Glutamatergic neuron (in vitro differentiated cells): ENCODE measurements around the gene PPIE. TPM values are rescaled to one million over a fixed set of nuclear protein-coding genes. Genes with fewer than 3 reads are reported as not detected.

Source experiments
- DNase-seq: peaks from one replicate; pipeline ENCODE4 v3.0.0; 2022
- H3K27ac Mint-ChIP-seq: one replicate; pipeline ENCODE4 v1.8.0; 2020; ENCODE audit warnings: mild to moderate bottlenecking, mixed read lengths, inconsistent platforms; ENCODE audit not compliant: unreplicated experiment
- H3K27me3 Mint-ChIP-seq: one replicate; pipeline ENCODE4 v1.8.0; 2020; ENCODE audit warnings: mild to moderate bottlenecking, moderate library complexity, mixed read lengths, inconsistent platforms; ENCODE audit not compliant: unreplicated experiment
- H3K36me3 Mint-ChIP-seq: one replicate; pipeline ENCODE4 v1.8.0; 2020; ENCODE audit warnings: mild to moderate bottlenecking, mixed read lengths, inconsistent platforms; ENCODE audit not compliant: unreplicated experiment
- H3K4me1 Mint-ChIP-seq: one replicate; pipeline ENCODE4 v1.8.0; 2020; ENCODE audit warnings: mild to moderate bottlenecking, low read depth, mixed read lengths, inconsistent platforms; ENCODE audit not compliant: unreplicated experiment
- H3K4me3 Mint-ChIP-seq: one replicate; pipeline ENCODE4 v1.8.0; 2020; ENCODE audit warnings: mild to moderate bottlenecking, mixed read lengths, inconsistent platforms; ENCODE audit not compliant: unreplicated experiment
- H3K9me3 Mint-ChIP-seq: one replicate; pipeline ENCODE4 v1.8.0; 2020; ENCODE audit warnings: mild to moderate bottlenecking, moderate library complexity, mixed read lengths, inconsistent platforms; ENCODE audit not compliant: unreplicated experiment
- CTCF ChIP-seq: fragments of 200-600 bp; sonication (generic); IDR thresholded peaks from one replicate; pipeline ENCODE4 v1.5.0; 2021; ENCODE audit not compliant: partially characterized antibody, unreplicated experiment
- total RNA-seq: library from RNA; stranded (reverse); fragmentation: NEBNext Ultra II Directional; extraction: Animal tissue kit (Norgen Biotek cat#: 25700); gene quantifications from one replicate; pipeline ENCODE4 v1.2.1, GENCODE V29; 2021; ENCODE audit not compliant: unreplicated experiment

PPIE gene
- total RNA-seq, 1 donor from 2014 or later: 28.8 TPM

DNA sequence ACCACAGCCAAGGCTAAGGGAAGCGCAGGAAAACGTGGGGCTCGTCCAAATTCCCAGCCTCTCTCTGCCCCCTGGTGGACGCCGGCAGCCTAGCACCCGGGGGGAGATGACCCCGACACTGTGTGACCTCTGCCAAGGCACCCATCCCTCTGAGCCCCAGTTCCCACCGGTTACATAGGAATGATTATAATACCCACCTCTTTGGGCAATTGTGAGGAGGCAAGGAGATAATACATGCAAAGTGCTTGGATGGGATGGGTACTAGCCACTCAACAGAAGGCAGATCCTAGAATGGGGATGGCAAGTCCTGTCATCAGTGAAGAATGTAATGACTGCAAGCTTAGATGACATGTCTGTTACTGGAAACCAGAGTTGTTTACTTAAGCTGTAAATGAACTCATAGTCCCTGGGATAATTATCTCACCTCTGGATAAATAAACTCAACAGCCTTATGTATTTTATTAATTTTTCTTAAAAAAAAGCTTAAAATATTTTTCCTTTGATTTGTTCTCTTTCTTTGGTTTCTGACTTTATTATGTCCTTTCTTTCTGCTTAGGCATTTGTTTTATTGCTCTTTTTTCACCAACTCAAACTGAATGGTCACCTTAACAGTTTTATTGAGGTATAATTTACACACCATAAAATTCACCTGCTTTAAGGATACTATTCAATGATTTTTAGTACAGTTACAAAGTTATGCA, 61.2 kb downstream of the PPIE start:
- Mint-ChIP-seq H3K27me3 (peaks cover 2% of the 10 kb centered on the region), H3K4me1 (no peaks in the 10 kb centered on the region), H3K27ac (no peak overlapping the region), H3K36me3 (peaks cover 3% of the 10 kb centered on the region), H3K4me3 (no peak overlapping the region), H3K9me3 (no peaks in the 10 kb centered on the region)
- peak; percentile 89 for DNase-seq
- TF ChIP-seq CTCF: peak; percentile 90

DNA sequence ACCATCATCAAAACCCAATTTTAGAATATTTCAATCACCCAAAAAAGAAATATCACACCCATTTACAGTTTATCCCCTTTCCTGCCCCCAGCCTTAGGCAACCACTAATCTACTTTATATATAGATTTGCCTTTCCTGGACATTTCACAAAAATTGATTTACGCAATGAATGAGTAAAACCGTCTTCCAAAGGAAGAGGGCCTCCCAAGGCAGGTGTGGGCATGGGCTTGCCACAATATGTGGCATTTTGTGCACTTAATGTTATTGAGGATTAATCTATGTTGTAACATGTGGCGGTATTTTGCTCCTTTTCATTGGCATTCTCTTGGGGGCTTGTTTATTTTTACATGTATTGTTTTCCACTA, 61.8 kb downstream of the PPIE start:
- TF ChIP-seq CTCF: no peak
- Mint-ChIP-seq H3K27me3 (peaks cover 2% of the 10 kb centered on the region), H3K36me3 (peaks cover 7% of the 10 kb centered on the region), H3K27ac (no peak overlapping the region), H3K9me3 (no peaks in the 10 kb centered on the region), H3K4me1 (no peaks in the 10 kb centered on the region), H3K4me3 (no peak overlapping the region)
- no peak for DNase-seq

GRCh38 chr1:39802496-39803260, 64.0 kb downstream of the PPIE start:
- no peak overlapping the region for H3K27ac Mint-ChIP-seq
- H3K27me3 Mint-ChIP-seq: peaks cover 2% of the 10 kb centered on the region
- DNase-seq: no peak
- peaks cover 10% of the 10 kb centered on the region for H3K36me3 Mint-ChIP-seq
- no peaks in the 10 kb centered on the region for H3K4me1 Mint-ChIP-seq
- H3K4me3 Mint-ChIP-seq: no peak overlapping the region
- no peak for TF ChIP-seq CTCF
- H3K9me3 Mint-ChIP-seq: peaks cover 3% of the 10 kb centered on the region

GRCh38 chr1:39805385-39805784, 66.7 kb downstream of the PPIE start:
- H3K27me3 Mint-ChIP-seq: peaks cover 2% of the 10 kb centered on the region
- H3K4me3 Mint-ChIP-seq: no peak overlapping the region
- TF ChIP-seq CTCF: no peak
- DNase-seq: no peak
- peaks cover 3% of the 10 kb centered on the region for H3K9me3 Mint-ChIP-seq
- H3K4me1 Mint-ChIP-seq: no peaks in the 10 kb centered on the region
- no peak overlapping the region for H3K27ac Mint-ChIP-seq
- peaks cover 10% of the 10 kb centered on the region for H3K36me3 Mint-ChIP-seq

- DNase-seq: no peak
- Mint-ChIP-seq H3K36me3 (peaks cover 10% of the 10 kb centered on the region), H3K27me3 (peaks cover 2% of the 10 kb centered on the region), H3K4me3 (no peak overlapping the region), H3K27ac (no peak overlapping the region), H3K4me1 (peaks cover 3% of the 10 kb centered on the region), H3K9me3 (peaks cover 3% of the 10 kb centered on the region)
- no peak for TF ChIP-seq CTCF
Measured at GRCh38 chr1:39808784-39809517, 70.3 kb downstream of the PPIE start.
